Keratinocyte (primary cell): ENCODE data around the gene CD40.

Experiments used
- CTCF ChIP-seq, 3 experiments: IDR thresholded peaks in 1 of 3; conservative IDR thresholded peaks in 1 of 3; optimal IDR thresholded peaks in 1 of 3; 2 replicates in 2 of 3; 3 replicates in 1 of 3; pipeline versions ENCODE3 to v1.5.1; 2011; ENCODE audit warnings: low read length in 3 of 3, mild to moderate bottlenecking in 3 of 3, moderate library complexity in 2 of 3, control low read depth in 1 of 3, inconsistent platforms in 1 of 3; ENCODE audit not compliant: insufficient read depth in 2 of 3; ENCODE audit errors: extremely low read depth in 1 of 3
- EZH2 ChIP-seq: IDR thresholded peaks from one replicate; pipeline ENCODE4 v1.6.1; 2012; ENCODE audit warnings: inconsistent platforms, mild to moderate bottlenecking, low read length, moderate library complexity

- no peak for TF ChIP-seq CTCF (optimal IDR thresholded peaks at IDR 0.05 in 1 of 3, IDR thresholded peaks at IDR 0.05 in 1 of 3, conservative IDR thresholded peaks at IDR 0.05 in 1 of 3; ENCODE audit: extremely low read depth in 1 of 3, insufficient read depth in 2 of 3, low read length in 3 of 3)
- TF ChIP-seq EZH2: no peak
Observed at GRCh38 chr20:46085179-46085851, 32.8 kb upstream of the CD40 start.
